Measurements from ENCODE around the gene ADCY6. TPM values are rescaled to one million over a fixed set of nuclear protein-coding genes. Genes with fewer than 3 reads are reported as not detected.

The ADCY6 gene
- total RNA-seq, 3 donors from 2014 or later = 91.6 to 207 (median 102) TPM

- intact Hi-C loops (cut with DNase I, micrococcal nuclease) = no loop called here
- H3K4me1 ChIP-seq (ENCODE audit: low read depth) = peaks cover 25% of the 10 kb centered on the region
- H3K9me3 ChIP-seq = no peaks in the 10 kb centered on the region
- H3K4me3 ChIP-seq = peak overlapping the region; percentile 63
- peak; percentile 87 for ATAC-seq
- peak; percentile 100 for TF ChIP-seq CTCF (IDR thresholded peaks at IDR 0.05)
- H3K36me3 ChIP-seq (ENCODE audit: low read depth) = no peaks in the 10 kb centered on the region
- peak; percentile 91 to 96 (median 95) for DNase-seq
Observed at GRCh38 chr12:48814262-48815125, 25.6 kb upstream of the ADCY6 start.

GRCh38 chr12:48813465-48814261, 24.8 kb upstream of the ADCY6 start:
- intact Hi-C loops (cut with DNase I, micrococcal nuclease) = no loop called here
- H3K4me1 ChIP-seq (ENCODE audit: low read depth) = peaks cover 25% of the 10 kb centered on the region

GRCh38 chr12:48812389-48812788, 23.5 kb upstream of the ADCY6 start:
- DNase-seq (no peak), ATAC-seq (no peak)
- Histone ChIP-seq H3K36me3 (ENCODE audit: low read depth) (no peaks in the 10 kb centered on the region), H3K4me3 (no peak overlapping the region), H3K4me1 (ENCODE audit: low read depth) (peaks cover 19% of the 10 kb centered on the region), H3K9me3 (no peaks in the 10 kb centered on the region)
- no peak for TF ChIP-seq CTCF (IDR thresholded peaks at IDR 0.05)
- intact Hi-C loops (cut with DNase I, micrococcal nuclease) = no loop called here

More at GRCh38 chr12:48813465-48814261, 24.8 kb upstream of the ADCY6 start:
- H3K36me3 ChIP-seq (ENCODE audit: low read depth) = no peaks in the 10 kb centered on the region
- H3K4me3 ChIP-seq = peak overlapping the region; percentile 63
- ATAC-seq (no peak), DNase-seq (peak in 1 of 3 donors; percentile 35)
- TF ChIP-seq CTCF (IDR thresholded peaks at IDR 0.05) = no peak
- no peaks in the 10 kb centered on the region for H3K9me3 ChIP-seq

- ATAC-seq (no peak), DNase-seq (no peak)
- no peak for TF ChIP-seq CTCF (IDR thresholded peaks at IDR 0.05)
- H3K4me3 ChIP-seq = no peak overlapping the region
- H3K9me3 ChIP-seq = no peaks in the 10 kb centered on the region
- intact Hi-C loops (cut with DNase I, micrococcal nuclease) = no loop called here
- peaks cover 17% of the 10 kb centered on the region for H3K4me1 ChIP-seq (ENCODE audit: low read depth)
- H3K36me3 ChIP-seq (ENCODE audit: low read depth) = no peaks in the 10 kb centered on the region
Observed at GRCh38 chr12:48811437-48812090, 22.7 kb upstream of the ADCY6 start.

- ATAC-seq = no peak
Observed at GRCh38 chr12:48810903-48811431, 22.1 kb upstream of the ADCY6 start.

More at GRCh38 chr12:48810903-48811431, 22.1 kb upstream of the ADCY6 start:
- intact Hi-C loops (cut with DNase I, micrococcal nuclease) = no loop called here
- H3K4me3 ChIP-seq = no peak overlapping the region
- no peak for DNase-seq
- H3K4me1 ChIP-seq (ENCODE audit: low read depth) = peaks cover 11% of the 10 kb centered on the region
- TF ChIP-seq CTCF (IDR thresholded peaks at IDR 0.05) = no peak
- H3K36me3 ChIP-seq (ENCODE audit: low read depth) = no peaks in the 10 kb centered on the region
- no peaks in the 10 kb centered on the region for H3K9me3 ChIP-seq
